HepG2 (cell line): ENCODE results near the gene WWP2. TPM values are rescaled to one million over a fixed set of nuclear protein-coding genes. Genes with fewer than 3 reads are reported as not detected.
A peak's percentile ranks its signal among the peaks of the same experiment; 100 is the strongest.

Experiments used
- ARNTL ChIP-seq: sonication (generic); formaldehyde crosslinking; IDR thresholded peaks from 2 replicates; pipeline ENCODE4 v1.4.0; 2020; ENCODE audit warnings: mild to moderate bottlenecking, missing genetic modification reagents
- ATM ChIP-seq: fragments of 450-650 bp; IDR thresholded peaks from 2 replicates; pipeline ENCODE4 v1.7.1; 2017; ENCODE audit warnings: mild to moderate bottlenecking, borderline replicate concordance
- CBX1 ChIP-seq: IDR thresholded peaks from one replicate; pipeline ENCODE4 v1.6.1; 2016; ENCODE audit warnings: antibody characterized with exemption, low read depth
- CBX2 ChIP-seq, 2 experiments: fragments of 200-600 bp in 1 of 2; sonication (generic); formaldehyde crosslinking in 1 of 2; IDR thresholded peaks; 2 replicates each; pipeline versions ENCODE4 v1.7.0 to v1.8.1; 2018 to 2022; ENCODE audit warnings: low read depth in 2 of 2, low read length in 1 of 2, mild to moderate bottlenecking in 1 of 2, missing genetic modification reagents in 1 of 2
- DBP ChIP-seq: sonication (generic); formaldehyde crosslinking; IDR thresholded peaks from 2 replicates; pipeline ENCODE4 v1.4.0; 2020; ENCODE audit warnings: missing genetic modification reagents; ENCODE audit errors: not compliant biosample characterization
- ELK4 ChIP-seq: sonication (generic); formaldehyde crosslinking; IDR thresholded peaks from 2 replicates; pipeline ENCODE4 v1.9.0; 2021; ENCODE audit warnings: missing genetic modification reagents, borderline replicate concordance
- HES4 ChIP-seq: sonication (generic); formaldehyde crosslinking; IDR thresholded peaks from 2 replicates; pipeline ENCODE4 v1.9.0; 2021; ENCODE audit warnings: mild to moderate bottlenecking, missing genetic modification reagents, borderline replicate concordance
- IRX3 ChIP-seq: sonication (generic); formaldehyde crosslinking; IDR thresholded peaks from 2 replicates; pipeline ENCODE4 v1.8.1; 2023; ENCODE audit warnings: mild to moderate bottlenecking, low read depth, missing genetic modification reagents, borderline replicate concordance
- MAFG ChIP-seq: sonication (generic); formaldehyde crosslinking; IDR thresholded peaks from 2 replicates; pipeline ENCODE4 v1.5.1; 2020; ENCODE audit warnings: mild to moderate bottlenecking, missing genetic modification reagents
- MIXL1 ChIP-seq: IDR thresholded peaks from 2 replicates; pipeline ENCODE4 v1.6.1; 2016
- MZF1 ChIP-seq: sonication (generic); formaldehyde crosslinking; IDR thresholded peaks from 2 replicates; pipeline ENCODE4 v1.8.1; 2023; ENCODE audit warnings: mild to moderate bottlenecking, missing genetic modification reagents, borderline replicate concordance
- NKX3-1 ChIP-seq: sonication (generic); formaldehyde crosslinking; IDR thresholded peaks from 2 replicates; pipeline ENCODE4 v1.5.0; 2020; ENCODE audit warnings: missing genetic modification reagents
- PAF1 ChIP-seq: IDR thresholded peaks from 2 replicates; pipeline ENCODE4 v1.6.1; 2016; ENCODE audit warnings: missing genetic modification reagents, missing compliant biosample characterization
- RORA ChIP-seq: sonication (generic); formaldehyde crosslinking; IDR thresholded peaks from 2 replicates; pipeline ENCODE4 v1.5.0; 2020; ENCODE audit warnings: mild to moderate bottlenecking, missing genetic modification reagents, moderate library complexity
- SRSF1 ChIP-seq: fragments of 200-400 bp; formaldehyde crosslinking; optimal IDR thresholded peaks from 2 replicates; pipeline ENCODE3; 2017; ENCODE audit warnings: mild to moderate bottlenecking, low read depth, low read length, moderate library complexity
- SRSF4 ChIP-seq: fragments of 200-400 bp; formaldehyde crosslinking; IDR thresholded peaks from one replicate; pipeline ENCODE4 v1.6.1; 2018; ENCODE audit warnings: mild to moderate bottlenecking, low read depth, low read length, moderate library complexity; ENCODE audit not compliant: poor library complexity, severe bottlenecking
- SSRP1 ChIP-seq: IDR thresholded peaks from 2 replicates; pipeline ENCODE4 v1.6.1; 2016; ENCODE audit warnings: control low read depth
- TAF15 ChIP-seq: fragments of 200-400 bp; formaldehyde crosslinking; IDR thresholded peaks from one replicate; pipeline ENCODE4 v1.6.1; 2018; ENCODE audit warnings: mild to moderate bottlenecking, low read depth, low read length; ENCODE audit not compliant: poor library complexity, severe bottlenecking
- ZNF280D ChIP-seq: sonication (generic); formaldehyde crosslinking; IDR thresholded peaks from 2 replicates; pipeline ENCODE4 v1.5.1; 2020; ENCODE audit warnings: mild to moderate bottlenecking, missing genetic modification reagents
- ZNF550 ChIP-seq: sonication (generic); formaldehyde crosslinking; IDR thresholded peaks from 2 replicates; pipeline ENCODE4 v1.4.0; 2020; ENCODE audit warnings: mild to moderate bottlenecking, missing genetic modification reagents, borderline replicate concordance
- ZUFSP ChIP-seq: sonication (generic); formaldehyde crosslinking; IDR thresholded peaks from 2 replicates; pipeline ENCODE4 v1.9.0; 2021; ENCODE audit warnings: missing genetic modification reagents, mild to moderate bottlenecking, borderline replicate concordance
- polyA plus RNA-seq, 8 experiments: library from polyadenylated mRNA; depleted of rRNA in 3 of 8; stranded (reverse) in 7 of 8; unstranded in 1 of 8; fragments of >200 nt; fragmentation: Illumina TruSeq in 4 of 8; extraction: Trizol in 4 of 8; gene quantifications; 2 replicates each; pipeline versions ENCODE4 v1.2.1 to v1.2.3, GENCODE V29; 2011 to 2016; ENCODE audit warnings: low read depth in 4 of 8, missing spikeins in 1 of 8, mixed read lengths in 1 of 8; ENCODE audit not compliant: insufficient read depth in 1 of 8
- total RNA-seq, 5 experiments: library from RNA; depleted of rRNA; stranded (reverse); fragments of >200 nt; fragmentation: Illumina TruSeq; extraction: Trizol; gene quantifications; 2 replicates each; pipeline ENCODE4 v1.2.3, GENCODE V29; 2016; ENCODE audit warnings: low read depth in 1 of 5

Gene WWP2
- total and polyA plus RNA-seq, 2 of the 13 experiments (the other 11 are each of a cell fraction or from before 2014, with no cell fraction given): 11.4 to 28.2 TPM

GRCh38 chr16:69762814-69763598 lies 874 bp downstream of the WWP2 start (continued):
- TF ChIP-seq ELK4 (CRISPR knock-in tag) (no peak), CBX2 (IDR thresholded peaks at IDR 0.05; ENCODE audit: low read depth, low read length) (no peak), CBX2 (CRISPR knock-in tag; IDR thresholded peaks at IDR 0.05; ENCODE audit: low read depth) (no peak), ZNF280D (CRISPR knock-in tag) (0 out of 2 replicates have a peak, but pooled peaks have one; percentile 31), DBP (CRISPR knock-in tag) (no peak), IRX3 (CRISPR knock-in tag) (0 out of 2 replicates have a peak, but pooled peaks have one; percentile 10), RORA (CRISPR knock-in tag) (no peak), ZUFSP (CRISPR knock-in tag) (no peak), CBX1 (no peak), ARNTL (CRISPR knock-in tag) (peak; percentile 57; the same call in 1 of the 2 replicates), HES4 (CRISPR knock-in tag) (no peak), SRSF1 (no peak), PAF1 (CRISPR knock-in tag) (no peak), MIXL1 (CRISPR knock-in tag) (0 out of 2 replicates have a peak, but pooled peaks have one; percentile 14), SSRP1 (CRISPR knock-in tag) (no peak), TAF15 (no peak), NKX3-1 (CRISPR knock-in tag) (no peak), ATM (no peak), SRSF4 (no peak), MZF1 (CRISPR knock-in tag) (no peak), ZNF550 (CRISPR knock-in tag) (no peak), MAFG (CRISPR knock-in tag) (no peak)
